Measurements from ENCODE around the gene DVL2. TPM values are rescaled to one million over a fixed set of nuclear protein-coding genes. Genes with fewer than 3 reads are reported as not detected.

DVL2 gene
- total and polyA plus RNA-seq, 2 of the 13 experiments (the other 11 are each of a cell fraction or from before 2014, with no cell fraction given) = 5.7 to 38.2 TPM

GRCh38 chr17:7219812-7220592, 14.3 kb downstream of the DVL2 start, which contains the start of the genes ACADVL and DLG4 (continued):
- TF ChIP-seq MAFF (IDR thresholded peaks at IDR 0.05; ENCODE audit: low read depth, low read length) = no peak
- no peak; the same call in 1 of the 2 replicates for TF ChIP-seq ZNF430 (CRISPR knock-in tag; IDR thresholded peaks at IDR 0.05)
- no peak for TF ChIP-seq ZNF629 (CRISPR knock-in tag; conservative IDR thresholded peaks at IDR 0.05)
- TF ChIP-seq FOSL1 (CRISPR knock-in tag; IDR thresholded peaks at IDR 0.05; ENCODE audit: borderline replicate concordance) = peak; percentile 80
- peak; percentile 85 for TF ChIP-seq NR2C2 (CRISPR knock-in tag; IDR thresholded peaks at IDR 0.05; ENCODE audit: borderline replicate concordance)
- peak; percentile 71 for TF ChIP-seq FOXO1 (CRISPR knock-in tag; IDR thresholded peaks at IDR 0.05)
- TF ChIP-seq ZNF343 (CRISPR knock-in tag; IDR thresholded peaks at IDR 0.05) = peak; percentile 42; the same call in 1 of the 2 replicates
- TF ChIP-seq MAX (IDR thresholded peaks at IDR 0.05) = peak; percentile 41; the same call in 1 of the 2 replicates
- peak; percentile 83 for TF ChIP-seq PHF8 (CRISPR knock-in tag; IDR thresholded peaks at IDR 0.05)
- TF ChIP-seq SIX4 (CRISPR knock-in tag; IDR thresholded peaks at IDR 0.05) = no peak
- no peak for TF ChIP-seq FOXO4 (CRISPR knock-in tag; conservative IDR thresholded peaks at IDR 0.05)
- TF ChIP-seq FOSL2 (CRISPR knock-in tag; IDR thresholded peaks at IDR 0.05) = peak; percentile 97
- TF ChIP-seq ZNF274 (CRISPR knock-in tag; IDR thresholded peaks at IDR 0.05) = peak; percentile 88; the same call in 1 of the 2 replicates
- TF ChIP-seq NONO (IDR thresholded peaks at IDR 0.05) = no peak
- TF ChIP-seq NONO (CRISPR knock-in tag; conservative IDR thresholded peaks at IDR 0.05) = peak; percentile 66
- TF ChIP-seq DPF2 (CRISPR knock-in tag; IDR thresholded peaks at IDR 0.05; ENCODE audit: borderline replicate concordance, low read depth) = no peak
- TF ChIP-seq SCMH1 (CRISPR knock-in tag; IDR thresholded peaks at IDR 0.05; ENCODE audit: borderline replicate concordance) = no peak
- TF ChIP-seq ATRX (CRISPR knock-in tag; IDR thresholded peaks at IDR 0.05; ENCODE audit: borderline replicate concordance) = no peak
- TF ChIP-seq ZNF574 (CRISPR knock-in tag; IDR thresholded peaks at IDR 0.05) = peak; percentile 89
- 0 out of 2 replicates have a peak, but pooled peaks have one; percentile 45 for TF ChIP-seq KDM3A (CRISPR knock-in tag; IDR thresholded peaks at IDR 0.05; ENCODE audit: low read depth)
- peak; percentile 99 for TF ChIP-seq PPARG (CRISPR knock-in tag; conservative IDR thresholded peaks at IDR 0.05)
- 0 out of 2 replicates have a peak, but pooled peaks have one; percentile 12 for TF ChIP-seq ZNF709 (CRISPR knock-in tag; IDR thresholded peaks at IDR 0.05)
- no peak for TF ChIP-seq SMARCE1 (IDR thresholded peaks at IDR 0.05; ENCODE audit: borderline replicate concordance)
- peak; percentile 61; the same call in 1 of the 2 replicates for TF ChIP-seq ZNF607 (CRISPR knock-in tag; IDR thresholded peaks at IDR 0.05; ENCODE audit: borderline replicate concordance)
- TF ChIP-seq ARNT2 (CRISPR knock-in tag; IDR thresholded peaks at IDR 0.05; ENCODE audit: low read depth) = peak; percentile 92
- peak; percentile 73; the same call in 1 of the 2 replicates for TF ChIP-seq SALL2 (CRISPR knock-in tag; IDR thresholded peaks at IDR 0.05)
- 0 out of 4 replicates have a peak, but pooled peaks of 1 of the 2 experiments have one; percentile 46 for TF ChIP-seq KLF16 (CRISPR knock-in tag; IDR thresholded peaks at IDR 0.05)
- 0 out of 2 replicates have a peak, but pooled peaks have one; percentile 45 for TF ChIP-seq REXO4 (CRISPR knock-in tag; IDR thresholded peaks at IDR 0.05; ENCODE audit: borderline replicate concordance)

Data from HepG2 (cell line).